Measurements from ENCODE around the gene ILF3. TPM values are rescaled to one million over a fixed set of nuclear protein-coding genes. Genes with fewer than 3 reads are reported as not detected.

The ILF3 gene
- total RNA-seq, 2 donors from 2014 or later: 114 to 196 TPM

- Histone ChIP-seq H3K4me3 (no peak overlapping the region), H3K4me1 (ENCODE audit: control insufficient read depth in 1 of 2, low read depth in 2 of 2) (peaks cover 4 to 14% of the 10 kb centered on the region in 2 donors), H3K9me3 (no peaks in the 10 kb centered on the region), H3K27ac (no peak overlapping the region), H3K36me3 (peaks cover 55% of the 10 kb centered on the region), H3K27me3 (replicated peaks; ENCODE audit: insufficient read depth) (no peaks in the 10 kb centered on the region)
- ATAC-seq (ENCODE audit: insufficient number of reproducible peaks, low FRiP score, low read depth) (no peak), DNase-seq (ENCODE audit: low spot score) (no peak)
- TF ChIP-seq, protein P1, sequence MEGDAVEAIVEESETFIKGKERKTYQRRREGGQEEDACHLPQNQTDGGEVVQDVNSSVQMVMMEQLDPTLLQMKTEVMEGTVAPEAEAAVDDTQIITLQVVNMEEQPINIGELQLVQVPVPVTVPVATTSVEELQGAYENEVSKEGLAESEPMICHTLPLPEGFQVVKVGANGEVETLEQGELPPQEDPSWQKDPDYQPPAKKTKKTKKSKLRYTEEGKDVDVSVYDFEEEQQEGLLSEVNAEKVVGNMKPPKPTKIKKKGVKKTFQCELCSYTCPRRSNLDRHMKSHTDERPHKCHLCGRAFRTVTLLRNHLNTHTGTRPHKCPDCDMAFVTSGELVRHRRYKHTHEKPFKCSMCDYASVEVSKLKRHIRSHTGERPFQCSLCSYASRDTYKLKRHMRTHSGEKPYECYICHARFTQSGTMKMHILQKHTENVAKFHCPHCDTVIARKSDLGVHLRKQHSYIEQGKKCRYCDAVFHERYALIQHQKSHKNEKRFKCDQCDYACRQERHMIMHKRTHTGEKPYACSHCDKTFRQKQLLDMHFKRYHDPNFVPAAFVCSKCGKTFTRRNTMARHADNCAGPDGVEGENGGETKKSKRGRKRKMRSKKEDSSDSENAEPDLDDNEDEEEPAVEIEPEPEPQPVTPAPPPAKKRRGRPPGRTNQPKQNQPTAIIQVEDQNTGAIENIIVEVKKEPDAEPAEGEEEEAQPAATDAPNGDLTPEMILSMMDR (IDR thresholded peaks at IDR 0.05): no peak
These were observed 37.2 kb downstream of the ILF3 start for GRCh38 chr19:10691178-10691881.

- Histone ChIP-seq H3K36me3 (peaks cover 51% of the 10 kb centered on the region), H3K4me1 (ENCODE audit: control insufficient read depth in 1 of 2, low read depth in 2 of 2) (peaks cover 4 to 14% of the 10 kb centered on the region in 2 donors), H3K27me3 (replicated peaks; ENCODE audit: insufficient read depth) (no peaks in the 10 kb centered on the region), H3K9me3 (no peaks in the 10 kb centered on the region), H3K4me3 (no peak overlapping the region), H3K27ac (no peak overlapping the region)
- ATAC-seq (ENCODE audit: insufficient number of reproducible peaks, low FRiP score, low read depth): no peak
- no peak for DNase-seq (ENCODE audit: low spot score)
- TF ChIP-seq, protein P1 (IDR thresholded peaks at IDR 0.05): no peak
These were observed 37.7 kb downstream of the ILF3 start for GRCh38 chr19:10691883-10692282.

DNA sequence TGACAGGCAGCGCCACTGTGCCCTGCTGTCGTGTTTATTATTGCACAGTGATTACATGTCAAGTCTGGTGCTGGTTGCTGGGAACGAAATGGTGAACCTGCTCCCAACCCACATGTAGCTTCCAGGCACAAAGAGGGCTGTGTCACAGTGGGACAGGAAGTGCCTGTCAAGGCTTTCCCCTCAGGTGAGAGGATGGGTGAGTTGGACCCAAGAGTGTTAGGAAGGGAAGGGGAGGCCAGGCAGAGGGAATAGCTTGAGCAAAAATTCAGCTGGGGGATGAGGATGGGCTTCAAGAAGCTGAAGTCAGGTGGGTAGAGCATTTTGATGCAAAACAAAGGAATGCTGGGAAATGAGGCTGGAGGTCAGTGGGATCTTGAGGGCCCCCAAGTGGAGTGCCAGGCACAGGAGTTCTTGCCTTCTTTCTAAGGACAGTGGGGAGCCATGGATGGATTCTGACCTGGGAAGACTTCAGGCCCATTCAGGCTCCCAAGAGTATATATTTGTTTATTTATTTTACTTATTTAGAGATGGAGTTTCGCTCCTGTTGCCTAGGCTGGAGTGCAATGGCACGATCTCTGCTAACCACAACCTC, 38.6 kb downstream of the ILF3 start:
- no peak for DNase-seq (ENCODE audit: low spot score)
- H3K36me3 ChIP-seq: peaks cover 45% of the 10 kb centered on the region
- no peak overlapping the region for H3K27ac ChIP-seq
- no peaks in the 10 kb centered on the region for H3K9me3 ChIP-seq
- H3K4me3 ChIP-seq: no peak overlapping the region
- ATAC-seq (ENCODE audit: insufficient number of reproducible peaks, low FRiP score, low read depth): no peak
- peaks cover 4 to 14% of the 10 kb centered on the region in 2 donors for H3K4me1 ChIP-seq (ENCODE audit: control insufficient read depth in 1 of 2, low read depth in 2 of 2)
- no peaks in the 10 kb centered on the region for H3K27me3 ChIP-seq (replicated peaks; ENCODE audit: insufficient read depth)
- TF ChIP-seq, protein P1 (IDR thresholded peaks at IDR 0.05): no peak

DNA sequence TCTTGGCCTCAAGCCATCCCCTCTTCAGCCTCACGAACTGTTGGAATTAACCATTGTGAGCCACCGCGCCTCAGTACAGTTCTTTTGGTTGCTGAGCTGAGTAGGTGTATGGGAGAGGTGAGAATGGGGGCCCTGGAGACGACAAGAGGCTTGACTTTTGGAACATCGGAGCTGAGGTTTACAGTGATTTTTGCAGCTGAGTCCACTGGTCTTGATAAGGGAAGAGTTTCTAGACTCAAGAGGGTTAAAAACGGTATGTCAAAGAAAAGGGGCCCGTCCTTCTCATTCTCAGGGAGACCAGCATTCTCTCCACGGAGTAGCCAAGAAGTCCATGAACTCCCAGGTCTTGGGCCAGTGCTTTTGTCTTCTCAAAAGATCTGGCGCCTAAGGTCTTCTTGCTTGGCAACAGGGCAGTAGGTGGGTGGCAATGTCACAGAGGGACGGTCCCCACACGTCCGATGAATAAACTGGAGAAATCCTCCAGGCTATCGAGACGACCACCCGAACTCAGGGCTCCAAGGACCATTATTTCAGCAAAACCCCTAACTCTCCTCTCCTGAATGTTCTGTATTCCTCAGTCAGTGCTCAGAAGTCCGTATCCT, 40.7 kb downstream of the ILF3 start:
- ATAC-seq (ENCODE audit: insufficient number of reproducible peaks, low FRiP score, low read depth) (no peak), DNase-seq (ENCODE audit: low spot score) (no peak)
- no peaks in the 10 kb centered on the region for H3K9me3 ChIP-seq
- peaks cover 26% of the 10 kb centered on the region for H3K36me3 ChIP-seq
- TF ChIP-seq, protein P1 (IDR thresholded peaks at IDR 0.05): no peak
- H3K27me3 ChIP-seq (replicated peaks; ENCODE audit: insufficient read depth): no peaks in the 10 kb centered on the region
- peaks cover 4 to 14% of the 10 kb centered on the region in 2 donors for H3K4me1 ChIP-seq (ENCODE audit: control insufficient read depth in 1 of 2, low read depth in 2 of 2)
- no peak overlapping the region for H3K27ac ChIP-seq
- H3K4me3 ChIP-seq: no peak overlapping the region

All from thoracic aorta (tissue), 2 donors.